ENCODE results near the gene RHOBTB3.
"Not testable (repeated sequence)": the region's sequence is repeated elsewhere in the genome, so short reads cannot be mapped to it uniquely, and the experiment has no call there.

Gene RHOBTB3

GRCh38 chr5:95730730-95731570 is at the start of gene RHOBTB3:
RHOBTB3 (plus strand) TSS chr5:95731336; CDS start chr5:95731683, 347 bp downstream.
- Histone ChIP-seq H3K4me1 (peaks cover 59% of the 10 kb centered on the region), H3K9ac (peak within 1 kb of the TSS; percentile 90), H4K20me1 (peaks cover 17% of the 10 kb centered on the region; the same call in 1 of the 2 replicates), H3K9me3 (no peaks in the 10 kb centered on the region), H3K36me3 (peaks cover 9% of the 10 kb centered on the region; the same call in 1 of the 2 replicates), H3K4me2 (peak within 1 kb of the TSS; percentile 70), H3K27me3 (no peaks in the 10 kb centered on the region), H3K4me3 (peak within 1 kb of the TSS; percentile 91), H3K27ac (peak within 1 kb of the TSS; percentile 92)
- TF ChIP-seq Cebpa-rat (IDR thresholded peaks at IDR 0.05) = no peak

GRCh38 chr5:95682891-95683290 is 48.2 kb upstream of the RHOBTB3 start, which contains the start of gene SPATA9:
SPATA9 (minus strand) TSS chr5:95682991; CDS start chr5:95682854, 137 bp downstream.
- H3K36me3 ChIP-seq = no peaks in the 10 kb centered on the region
- H3K9me3 ChIP-seq = peaks cover 6% of the 10 kb centered on the region; the same call in 1 of the 2 replicates
- no peaks in the 10 kb centered on the region for H3K4me1 ChIP-seq
- H3K9ac ChIP-seq = no peak within 1 kb of the TSS
- no peak for TF ChIP-seq Cebpa-rat (IDR thresholded peaks at IDR 0.05)
- no peak within 1 kb of the TSS for H3K27ac ChIP-seq
- no peak within 1 kb of the TSS for H3K4me2 ChIP-seq
- no peak within 1 kb of the TSS for H3K4me3 ChIP-seq
- no peaks in the 10 kb centered on the region for H3K27me3 ChIP-seq
- H4K20me1 ChIP-seq = no peaks in the 10 kb centered on the region

GRCh38 chr5:95684361-95684760 is 46.8 kb upstream of the RHOBTB3 start:
- Histone ChIP-seq H3K4me3 (no peak overlapping the region), H4K20me1 (no peaks in the 10 kb centered on the region), H3K4me1 (no peaks in the 10 kb centered on the region), H3K9ac (no peak overlapping the region), H3K27ac (no peak overlapping the region), H3K4me2 (no peak overlapping the region), H3K9me3 (peaks cover 1% of the 10 kb centered on the region; the same call in 1 of the 2 replicates), H3K36me3 (no peaks in the 10 kb centered on the region), H3K27me3 (no peaks in the 10 kb centered on the region)
- no peak for TF ChIP-seq Cebpa-rat (IDR thresholded peaks at IDR 0.05)

- no peaks in the 10 kb centered on the region for H3K4me1 ChIP-seq
- no peak overlapping the region for H3K4me3 ChIP-seq
- no peak overlapping the region for H3K9ac ChIP-seq
- no peaks in the 10 kb centered on the region for H3K36me3 ChIP-seq
- H3K4me2 ChIP-seq = no peak overlapping the region
- TF ChIP-seq Cebpa-rat (IDR thresholded peaks at IDR 0.05) = no peak
- H3K27ac ChIP-seq = no peak overlapping the region
- no peaks in the 10 kb centered on the region for H4K20me1 ChIP-seq
- no peaks in the 10 kb centered on the region for H3K9me3 ChIP-seq
- no peaks in the 10 kb centered on the region for H3K27me3 ChIP-seq
Observed at GRCh38 chr5:95686651-95687050, 44.5 kb upstream of the RHOBTB3 start.

- no peak overlapping the region for H3K9ac ChIP-seq
- no peaks in the 10 kb centered on the region for H3K27me3 ChIP-seq
- no peak for TF ChIP-seq Cebpa-rat (IDR thresholded peaks at IDR 0.05)
- H3K4me2 ChIP-seq = no peak overlapping the region
- H3K36me3 ChIP-seq = no peaks in the 10 kb centered on the region
- H3K4me1 ChIP-seq = no peaks in the 10 kb centered on the region
- H3K9me3 ChIP-seq = no peaks in the 10 kb centered on the region
- no peak overlapping the region for H3K27ac ChIP-seq
- H4K20me1 ChIP-seq = no peaks in the 10 kb centered on the region
- H3K4me3 ChIP-seq = no peak overlapping the region
Observed at GRCh38 chr5:95689680-95690079, 41.5 kb upstream of the RHOBTB3 start.

GRCh38 chr5:95690333-95690732 is 40.8 kb upstream of the RHOBTB3 start:
- H3K9ac ChIP-seq = no peak overlapping the region
- H3K27me3 ChIP-seq = no peaks in the 10 kb centered on the region
- H3K27ac ChIP-seq = no peak overlapping the region
- H4K20me1 ChIP-seq = no peaks in the 10 kb centered on the region
- H3K4me1 ChIP-seq = no peaks in the 10 kb centered on the region
- TF ChIP-seq Cebpa-rat (IDR thresholded peaks at IDR 0.05) = no peak
- H3K4me2 ChIP-seq = no peak overlapping the region
- H3K4me3 ChIP-seq = no peak overlapping the region
- no peaks in the 10 kb centered on the region for H3K9me3 ChIP-seq
- no peaks in the 10 kb centered on the region for H3K36me3 ChIP-seq

GRCh38 chr5:95697781-95698681 is 33.1 kb upstream of the RHOBTB3 start:
- Histone ChIP-seq H3K9me3 (no peaks in the 10 kb centered on the region), H4K20me1 (no peaks in the 10 kb centered on the region), H3K9ac (no peak overlapping the region), H3K27ac (no peak overlapping the region), H3K4me2 (no peak overlapping the region), H3K27me3 (no peaks in the 10 kb centered on the region), H3K36me3 (no peaks in the 10 kb centered on the region), H3K4me1 (no peaks in the 10 kb centered on the region), H3K4me3 (no peak overlapping the region)
- no peak for TF ChIP-seq Cebpa-rat (IDR thresholded peaks at IDR 0.05)

GRCh38 chr5:95699337-95699736 is 31.8 kb upstream of the RHOBTB3 start:
- no peak overlapping the region for H3K4me2 ChIP-seq
- no peaks in the 10 kb centered on the region for H4K20me1 ChIP-seq
- no peaks in the 10 kb centered on the region for H3K36me3 ChIP-seq
- no peak overlapping the region for H3K9ac ChIP-seq
- H3K4me1 ChIP-seq = no peaks in the 10 kb centered on the region
- no peaks in the 10 kb centered on the region for H3K9me3 ChIP-seq
- no peaks in the 10 kb centered on the region for H3K27me3 ChIP-seq
- no peak for TF ChIP-seq Cebpa-rat (IDR thresholded peaks at IDR 0.05)
- no peak overlapping the region for H3K27ac ChIP-seq
- H3K4me3 ChIP-seq = no peak overlapping the region

- no peaks in the 10 kb centered on the region for H3K9me3 ChIP-seq
- H3K4me3 ChIP-seq = no peak overlapping the region
- H3K4me2 ChIP-seq = no peak overlapping the region
- H3K27ac ChIP-seq = no peak overlapping the region
- H3K36me3 ChIP-seq = no peaks in the 10 kb centered on the region
- H3K9ac ChIP-seq = no peak overlapping the region
- H4K20me1 ChIP-seq = no peaks in the 10 kb centered on the region
- TF ChIP-seq Cebpa-rat (IDR thresholded peaks at IDR 0.05) = no peak
- H3K27me3 ChIP-seq = no peaks in the 10 kb centered on the region
- no peaks in the 10 kb centered on the region for H3K4me1 ChIP-seq
Observed at GRCh38 chr5:95701074-95701473, 30.1 kb upstream of the RHOBTB3 start.

GRCh38 chr5:95704150-95704549 is 27.0 kb upstream of the RHOBTB3 start:
- no peak overlapping the region for H3K27ac ChIP-seq
- no peaks in the 10 kb centered on the region for H3K27me3 ChIP-seq
- TF ChIP-seq Cebpa-rat (IDR thresholded peaks at IDR 0.05) = no peak
- no peaks in the 10 kb centered on the region for H4K20me1 ChIP-seq
- H3K9me3 ChIP-seq = no peaks in the 10 kb centered on the region
- H3K4me3 ChIP-seq = no peak overlapping the region
- no peaks in the 10 kb centered on the region for H3K4me1 ChIP-seq
- H3K4me2 ChIP-seq = no peak overlapping the region
- H3K36me3 ChIP-seq = no peaks in the 10 kb centered on the region
- no peak overlapping the region for H3K9ac ChIP-seq

GRCh38 chr5:95706196-95706595 is 24.9 kb upstream of the RHOBTB3 start:
- H3K27ac ChIP-seq, H3K4me3 ChIP-seq, H3K4me1 ChIP-seq: not testable (repeated sequence)

More at GRCh38 chr5:95706196-95706595, 24.9 kb upstream of the RHOBTB3 start:
- H3K36me3 ChIP-seq, H3K9me3 ChIP-seq, H3K27me3 ChIP-seq, H3K9ac ChIP-seq, H3K4me2 ChIP-seq, H4K20me1 ChIP-seq: not testable (repeated sequence)
